Immature natural killer cell (primary cell): ENCODE data around the gene SHD. TPM values are rescaled to one million over a fixed set of nuclear protein-coding genes. Genes with fewer than 3 reads are reported as not detected.
A peak's percentile ranks its signal among the peaks of the same experiment; 100 is the strongest.
"Not testable (repeated sequence)": the region's sequence is repeated elsewhere in the genome, so short reads cannot be mapped to it uniquely, and the experiment has no call there.

Experiments
- DNase-seq, 3 donors: peaks; one replicate each; pipeline ENCODE4 v3.0.0; 2022; ENCODE audit warnings: mixed read lengths in 1 of 3
- H3K27ac Mint-ChIP-seq, 6 donors: one replicate each; pipeline ENCODE4 v1.8.0; 2020; ENCODE audit warnings: mixed read lengths in 6 of 6, mild to moderate bottlenecking in 5 of 6, inconsistent platforms in 4 of 6, moderate library complexity in 3 of 6
- H3K27me3 Mint-ChIP-seq, 3 donors: one replicate each; pipeline ENCODE4 v1.8.0; 2020 to 2021; ENCODE audit warnings: low read depth in 3 of 3, mild to moderate bottlenecking in 3 of 3, mixed read lengths in 3 of 3, moderate library complexity in 3 of 3, inconsistent platforms in 1 of 3
- H3K36me3 Mint-ChIP-seq, 3 donors: one replicate each; pipeline ENCODE4 v1.8.0; 2020; ENCODE audit warnings: mixed read lengths in 3 of 3, inconsistent platforms in 2 of 3, mild to moderate bottlenecking in 2 of 3
- H3K4me1 Mint-ChIP-seq, 2 donors: one replicate each; pipeline ENCODE4 v1.8.0; 2020; ENCODE audit warnings: inconsistent platforms in 2 of 2, mild to moderate bottlenecking in 2 of 2, mixed read lengths in 2 of 2, moderate library complexity in 1 of 2
- H3K4me3 Mint-ChIP-seq, 5 donors: one replicate each; pipeline ENCODE4 v1.8.0; 2020; ENCODE audit warnings: mild to moderate bottlenecking in 5 of 5, mixed read lengths in 5 of 5, inconsistent platforms in 3 of 5, moderate library complexity in 3 of 5
- H3K9me3 Mint-ChIP-seq, 6 donors: one replicate each; pipeline ENCODE4 v1.8.0; 2020; ENCODE audit warnings: mild to moderate bottlenecking in 6 of 6, mixed read lengths in 6 of 6, inconsistent platforms in 4 of 6, moderate library complexity in 3 of 6
- polyA plus RNA-seq, 3 donors: library from polyadenylated mRNA; unstranded; fragments of 300-500 nt; fragmentation: Illumina TruSeq; gene quantifications; one replicate each; pipeline ENCODE4 v1.2.3, GENCODE V29; 2021

SHD gene
- polyA plus RNA-seq, result not detected

GRCh38 chr19:4278419-4279266, at the start of gene SHD:
TSS of gene SHD (plus strand) at chr19:4279266. CDS start at chr19:4280064, 798 bp downstream.
- H3K27me3 Mint-ChIP-seq, result peaks cover 5 to 14% (median 9%) of the 10 kb centered on the region in 3 donors
- no peaks in the 10 kb centered on the region for H3K9me3 Mint-ChIP-seq

GRCh38 chr19:4230237-4230636, 48.8 kb upstream of the SHD start:
- not testable (repeated sequence) for H3K4me3 Mint-ChIP-seq, H3K4me1 Mint-ChIP-seq, H3K27ac Mint-ChIP-seq, H3K9me3 Mint-ChIP-seq, H3K36me3 Mint-ChIP-seq, DNase-seq
- peaks cover 2 to 13% (median 5%) of the 10 kb centered on the region in 3 donors for H3K27me3 Mint-ChIP-seq

More at GRCh38 chr19:4278419-4279266, at the start of gene SHD:
- H3K36me3 Mint-ChIP-seq, result no peaks in the 10 kb centered on the region
- no peak within 1 kb of the TSS for H3K27ac Mint-ChIP-seq
- H3K4me3 Mint-ChIP-seq, result peak within 1 kb of the TSS; percentile 29 to 68 (median 59)
- peaks cover 4 to 9% of the 10 kb centered on the region in 2 donors for H3K4me1 Mint-ChIP-seq
- DNase-seq, result no peak

- H3K27me3 Mint-ChIP-seq, H3K36me3 Mint-ChIP-seq, H3K9me3 Mint-ChIP-seq, H3K4me3 Mint-ChIP-seq, DNase-seq, H3K4me1 Mint-ChIP-seq, H3K27ac Mint-ChIP-seq: not testable (repeated sequence)
These were observed 47.5 kb upstream of the SHD start for GRCh38 chr19:4231521-4231920.

- H3K4me3 Mint-ChIP-seq, H3K4me1 Mint-ChIP-seq, H3K36me3 Mint-ChIP-seq, H3K9me3 Mint-ChIP-seq, H3K27ac Mint-ChIP-seq, DNase-seq: not testable (repeated sequence)
- H3K27me3 Mint-ChIP-seq, result peaks cover 2 to 10% (median 2%) of the 10 kb centered on the region in 3 donors
These were observed 46.9 kb upstream of the SHD start for GRCh38 chr19:4232139-4232538.

GRCh38 chr19:4232614-4233281, 46.3 kb upstream of the SHD start:
- Mint-ChIP-seq H3K9me3 (no peaks in the 10 kb centered on the region), H3K4me3 (no peak overlapping the region), H3K4me1 (no peaks in the 10 kb centered on the region), H3K36me3 (no peaks in the 10 kb centered on the region), H3K27ac (no peak overlapping the region), H3K27me3 (peaks cover 2 to 10% (median 2%) of the 10 kb centered on the region in 3 donors)
- no peak for DNase-seq

- Mint-ChIP-seq H3K36me3 (no peaks in the 10 kb centered on the region), H3K9me3 (no peaks in the 10 kb centered on the region), H3K27me3 (peaks cover 2 to 10% (median 2%) of the 10 kb centered on the region in 3 donors), H3K4me3 (no peak overlapping the region), H3K4me1 (no peaks in the 10 kb centered on the region), H3K27ac (no peak overlapping the region)
- DNase-seq, result peak; percentile 44 to 58 (median 52)
These were observed 45.7 kb upstream of the SHD start for GRCh38 chr19:4233282-4233853.

- Mint-ChIP-seq H3K27me3 (peaks cover 2 to 10% (median 2%) of the 10 kb centered on the region in 3 donors), H3K36me3 (no peaks in the 10 kb centered on the region), H3K4me1 (no peaks in the 10 kb centered on the region), H3K9me3 (no peaks in the 10 kb centered on the region), H3K27ac (no peak overlapping the region), H3K4me3 (no peak overlapping the region)
- DNase-seq, result no peak
These were observed 44.8 kb upstream of the SHD start for GRCh38 chr19:4234142-4234861.

GRCh38 chr19:4234862-4235201, 44.2 kb upstream of the SHD start:
- Mint-ChIP-seq H3K27me3 (peaks cover 2 to 7% (median 2%) of the 10 kb centered on the region in 3 donors), H3K27ac (no peak overlapping the region), H3K4me3 (no peak overlapping the region), H3K9me3 (no peaks in the 10 kb centered on the region), H3K4me1 (no peaks in the 10 kb centered on the region), H3K36me3 (no peaks in the 10 kb centered on the region)
- DNase-seq, result no peak

GRCh38 chr19:4237510-4237909, 41.6 kb upstream of the SHD start:
- H3K27ac Mint-ChIP-seq, H3K27me3 Mint-ChIP-seq, H3K36me3 Mint-ChIP-seq, H3K4me1 Mint-ChIP-seq, DNase-seq, H3K4me3 Mint-ChIP-seq: not testable (repeated sequence)
- peaks cover 0 to 11% (median 6%) of the 10 kb centered on the region in 6 donors for H3K9me3 Mint-ChIP-seq

GRCh38 chr19:4238831-4239230, 40.2 kb upstream of the SHD start:
- Mint-ChIP-seq H3K9me3 (peaks cover 0 to 12% (median 6%) of the 10 kb centered on the region in 6 donors), H3K27ac (no peak overlapping the region), H3K36me3 (no peaks in the 10 kb centered on the region), H3K4me1 (no peaks in the 10 kb centered on the region), H3K27me3 (peaks cover 1 to 7% (median 2%) of the 10 kb centered on the region in 3 donors), H3K4me3 (no peak overlapping the region)
- DNase-seq, result no peak

GRCh38 chr19:4241824-4242430, 37.1 kb upstream of the SHD start:
- no peak for DNase-seq
- Mint-ChIP-seq H3K27me3 (peaks cover 2 to 9% (median 3%) of the 10 kb centered on the region in 3 donors), H3K4me3 (no peak overlapping the region), H3K4me1 (peaks cover 5% of the 10 kb centered on the region in 2 donors), H3K9me3 (peaks cover 0 to 12% (median 6%) of the 10 kb centered on the region in 6 donors), H3K36me3 (no peaks in the 10 kb centered on the region), H3K27ac (no peak overlapping the region)

GRCh38 chr19:4245938-4246337, 33.1 kb upstream of the SHD start:
- H3K36me3 Mint-ChIP-seq, result peaks cover 8 to 22% (median 15%) of the 10 kb centered on the region in 3 donors
- peak overlapping the region in 1 of 5 donors; percentile 10 for H3K4me3 Mint-ChIP-seq
- peaks cover 12 to 18% (median 13%) of the 10 kb centered on the region in 3 donors for H3K27me3 Mint-ChIP-seq

More at GRCh38 chr19:4245938-4246337, 33.1 kb upstream of the SHD start:
- H3K4me1 Mint-ChIP-seq, result peaks cover 15 to 25% of the 10 kb centered on the region in 2 donors
- not testable (repeated sequence) for DNase-seq
- peaks cover 0 to 12% (median 6%) of the 10 kb centered on the region in 6 donors for H3K9me3 Mint-ChIP-seq
- peak overlapping the region in 4 of 6 donors; percentile 99 to 100 (median 100) for H3K27ac Mint-ChIP-seq
